ENCODE data around the gene CALML5. TPM values are rescaled to one million over a fixed set of nuclear protein-coding genes. Genes with fewer than 3 reads are reported as not detected.

The CALML5 gene
- total RNA-seq, 1 experiment from 2014 or later = not detected

DNA sequence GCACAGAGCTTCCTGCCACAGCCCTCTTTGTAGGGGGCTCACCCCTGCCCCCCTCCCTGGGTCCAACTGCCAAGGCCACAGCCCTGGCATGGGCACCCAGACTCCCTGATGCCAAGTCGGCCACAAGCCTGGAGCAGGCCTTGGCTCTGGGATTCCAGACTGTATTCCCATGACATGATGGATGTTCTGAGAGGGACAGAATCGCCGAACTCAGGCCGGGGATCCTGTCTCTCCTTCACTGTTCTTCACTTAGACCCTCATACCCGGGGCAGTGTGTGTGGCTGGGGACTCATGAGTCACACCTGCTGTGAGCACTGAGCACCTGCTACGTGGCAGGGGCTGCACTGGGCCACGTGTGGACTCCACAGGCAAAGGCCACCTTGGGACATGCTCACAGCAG is 7.9 kb downstream of the CALML5 start:
- H3K9me3 ChIP-seq (ENCODE audit: low read depth, low read length, poor library complexity, severe bottlenecking) = no peaks in the 10 kb centered on the region
- intact Hi-C loops (cut with micrococcal nuclease; ENCODE audit: unreplicated experiment) = no loop called here
- TF ChIP-seq, protein P1, sequence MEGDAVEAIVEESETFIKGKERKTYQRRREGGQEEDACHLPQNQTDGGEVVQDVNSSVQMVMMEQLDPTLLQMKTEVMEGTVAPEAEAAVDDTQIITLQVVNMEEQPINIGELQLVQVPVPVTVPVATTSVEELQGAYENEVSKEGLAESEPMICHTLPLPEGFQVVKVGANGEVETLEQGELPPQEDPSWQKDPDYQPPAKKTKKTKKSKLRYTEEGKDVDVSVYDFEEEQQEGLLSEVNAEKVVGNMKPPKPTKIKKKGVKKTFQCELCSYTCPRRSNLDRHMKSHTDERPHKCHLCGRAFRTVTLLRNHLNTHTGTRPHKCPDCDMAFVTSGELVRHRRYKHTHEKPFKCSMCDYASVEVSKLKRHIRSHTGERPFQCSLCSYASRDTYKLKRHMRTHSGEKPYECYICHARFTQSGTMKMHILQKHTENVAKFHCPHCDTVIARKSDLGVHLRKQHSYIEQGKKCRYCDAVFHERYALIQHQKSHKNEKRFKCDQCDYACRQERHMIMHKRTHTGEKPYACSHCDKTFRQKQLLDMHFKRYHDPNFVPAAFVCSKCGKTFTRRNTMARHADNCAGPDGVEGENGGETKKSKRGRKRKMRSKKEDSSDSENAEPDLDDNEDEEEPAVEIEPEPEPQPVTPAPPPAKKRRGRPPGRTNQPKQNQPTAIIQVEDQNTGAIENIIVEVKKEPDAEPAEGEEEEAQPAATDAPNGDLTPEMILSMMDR (conservative IDR thresholded peaks at IDR 0.05; ENCODE audit: low read depth, low read length) = no peak
- no peak for TF ChIP-seq EZH2 (IDR thresholded peaks at IDR 0.05; ENCODE audit: borderline replicate concordance, low read depth, low read length, poor library complexity, severe bottlenecking)
- H3K36me3 ChIP-seq (ENCODE audit: insufficient read depth, low read length, poor library complexity, severe bottlenecking) = no peaks in the 10 kb centered on the region
- CTCF ChIA-PET = no interaction called here
- BruUV-seq (replicated peaks) = no TSS peak
- POLR2A ChIA-PET (ENCODE audit: low non-redundant PET) = no interaction called here
- no peak overlapping the region for H3K27ac ChIP-seq (ENCODE audit: low read depth, low read length, poor library complexity, severe bottlenecking)
- no peak for DNase-seq (ENCODE audit: low spot score)
- H3K4me1 ChIP-seq (ENCODE audit: insufficient read depth, low read length, poor library complexity, severe bottlenecking) = no peaks in the 10 kb centered on the region
- H3K27me3 ChIP-seq (replicated peaks; ENCODE audit: insufficient read depth, low read depth, low read length, poor library complexity) = no peaks in the 10 kb centered on the region
- H3K4me3 ChIP-seq (ENCODE audit: low read depth, low read length, poor library complexity, severe bottlenecking) = no peak overlapping the region

DNA sequence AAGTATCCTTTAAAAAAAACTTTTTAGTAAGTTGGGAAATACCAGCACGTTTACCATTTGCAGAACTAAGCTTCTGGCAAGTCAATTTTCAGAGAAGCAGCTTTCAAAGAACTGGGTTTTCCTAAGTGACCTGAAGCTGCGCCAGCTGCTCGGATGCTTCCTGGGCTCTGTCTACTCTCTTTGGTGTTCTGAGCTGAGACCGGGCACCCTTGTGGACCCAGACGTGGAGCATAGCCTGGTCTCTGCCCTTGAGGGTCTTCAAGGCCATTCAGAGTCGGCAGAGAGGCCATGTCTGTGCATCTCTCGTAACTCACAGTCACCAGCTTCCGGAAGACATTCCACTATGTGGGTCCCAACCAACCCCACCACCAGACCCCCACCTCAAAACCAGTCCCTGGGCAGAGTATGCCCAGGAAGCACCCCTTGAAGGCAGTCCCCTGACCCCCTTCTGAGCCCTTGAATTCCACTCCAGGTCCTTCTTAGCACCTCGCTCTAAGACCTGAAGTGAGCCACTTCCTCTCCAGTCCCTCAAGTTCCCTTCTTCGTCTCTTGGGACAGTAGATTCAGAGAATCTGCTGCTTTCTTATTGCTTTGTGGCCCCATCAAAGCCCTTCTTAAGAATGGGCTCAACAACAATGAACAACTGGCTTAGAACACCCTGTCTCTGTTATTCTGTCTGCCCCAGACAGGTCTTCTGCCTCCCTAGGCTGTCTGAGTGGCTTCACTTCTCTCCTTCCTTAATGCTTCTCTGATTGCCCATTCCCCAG is 8.5 kb downstream of the CALML5 start:
- intact Hi-C loops (cut with micrococcal nuclease; ENCODE audit: unreplicated experiment) = no loop called here
- DNase-seq (ENCODE audit: low spot score) = no peak
- Histone ChIP-seq H3K36me3 (ENCODE audit: insufficient read depth, low read length, poor library complexity, severe bottlenecking) (no peaks in the 10 kb centered on the region), H3K27me3 (replicated peaks; ENCODE audit: insufficient read depth, low read depth, low read length, poor library complexity) (no peaks in the 10 kb centered on the region), H3K27ac (ENCODE audit: low read depth, low read length, poor library complexity, severe bottlenecking) (no peak overlapping the region), H3K4me1 (ENCODE audit: insufficient read depth, low read length, poor library complexity, severe bottlenecking) (no peaks in the 10 kb centered on the region), H3K4me3 (ENCODE audit: low read depth, low read length, poor library complexity, severe bottlenecking) (no peak overlapping the region), H3K9me3 (ENCODE audit: low read depth, low read length, poor library complexity, severe bottlenecking) (no peaks in the 10 kb centered on the region)
- no TSS peak for BruUV-seq (replicated peaks)
- ChIA-PET POLR2A (ENCODE audit: low non-redundant PET) (no interaction called here), CTCF (no interaction called here)
- TF ChIP-seq, protein P1 (conservative IDR thresholded peaks at IDR 0.05; ENCODE audit: low read depth, low read length) = no peak
- no peak for TF ChIP-seq EZH2 (IDR thresholded peaks at IDR 0.05; ENCODE audit: borderline replicate concordance, low read depth, low read length, poor library complexity, severe bottlenecking)

DNA sequence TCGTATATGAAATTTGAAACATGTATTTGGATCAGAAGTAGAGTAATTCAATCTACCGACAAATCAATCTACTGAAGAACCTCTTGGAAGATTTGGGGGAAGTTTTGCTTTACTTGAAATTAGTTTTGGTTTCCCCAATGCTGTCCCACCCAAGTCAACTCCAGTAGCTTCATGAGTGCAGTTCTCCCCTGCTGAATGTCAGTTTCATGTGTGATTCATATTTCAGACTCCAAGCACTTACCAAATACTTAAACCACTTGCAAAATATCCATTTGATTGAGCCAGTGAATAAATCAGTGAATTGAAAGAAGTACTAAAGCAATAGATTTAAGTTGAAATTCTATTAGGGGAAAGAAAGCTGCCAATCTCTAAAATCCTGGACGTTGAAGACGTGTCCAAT is 9.3 kb downstream of the CALML5 start:
- CTCF ChIA-PET = no interaction called here
- BruUV-seq (replicated peaks) = no TSS peak

More for the DNA sequence above, 9.3 kb downstream of the CALML5 start:
- H3K9me3 ChIP-seq (ENCODE audit: low read depth, low read length, poor library complexity, severe bottlenecking) = no peaks in the 10 kb centered on the region
- no peak for TF ChIP-seq EZH2 (IDR thresholded peaks at IDR 0.05; ENCODE audit: borderline replicate concordance, low read depth, low read length, poor library complexity, severe bottlenecking)
- TF ChIP-seq, protein P1 (conservative IDR thresholded peaks at IDR 0.05; ENCODE audit: low read depth, low read length) = no peak
- POLR2A ChIA-PET (ENCODE audit: low non-redundant PET) = no interaction called here
- no peaks in the 10 kb centered on the region for H3K27me3 ChIP-seq (replicated peaks; ENCODE audit: insufficient read depth, low read depth, low read length, poor library complexity)
- no peak for DNase-seq (ENCODE audit: low spot score)
- no peak overlapping the region for H3K27ac ChIP-seq (ENCODE audit: low read depth, low read length, poor library complexity, severe bottlenecking)
- intact Hi-C loops (cut with micrococcal nuclease; ENCODE audit: unreplicated experiment) = no loop called here
- no peaks in the 10 kb centered on the region for H3K4me1 ChIP-seq (ENCODE audit: insufficient read depth, low read length, poor library complexity, severe bottlenecking)
- H3K4me3 ChIP-seq (ENCODE audit: low read depth, low read length, poor library complexity, severe bottlenecking) = no peak overlapping the region
- H3K36me3 ChIP-seq (ENCODE audit: insufficient read depth, low read length, poor library complexity, severe bottlenecking) = no peaks in the 10 kb centered on the region

Measured in A673 (cell line).